ENCODE results near the gene RALB.

RALB gene

DNA sequence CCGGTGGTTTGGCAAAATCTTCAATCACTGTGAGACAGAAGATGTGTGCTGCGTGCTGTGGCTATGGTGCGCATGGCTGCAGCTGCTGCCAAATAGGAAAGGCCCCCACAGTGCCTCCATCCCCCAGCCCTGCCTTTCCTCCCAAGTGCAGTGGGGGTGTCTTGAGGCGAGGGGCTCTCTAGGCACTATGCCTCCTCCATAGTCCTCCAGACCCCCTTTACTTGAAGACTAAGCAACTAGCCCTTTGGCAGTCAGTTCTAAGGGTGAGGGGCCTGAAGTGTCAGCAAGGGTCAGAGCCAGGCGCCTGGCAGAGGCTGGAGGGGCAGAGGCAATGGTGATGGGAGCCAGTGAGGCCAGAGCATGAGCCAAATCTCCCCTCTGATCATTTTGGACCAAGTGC, 15.9 kb upstream of the RALB start:
- Histone ChIP-seq H3K27me3 (ENCODE audit: low read depth, low read length) (no peaks in the 10 kb centered on the region), H3K4me1 (ENCODE audit: control insufficient read depth in 1 of 2, insufficient read depth in 2 of 2, low read length in 2 of 2) (peaks cover 6 to 10% of the 10 kb centered on the region in 2 donors), H3K36me3 (ENCODE audit: control insufficient read depth in 1 of 2, insufficient read depth in 2 of 2, low read length in 2 of 2) (no peaks in the 10 kb centered on the region), H3K27ac (ENCODE audit: low read length) (no peak overlapping the region), H3K4me3 (ENCODE audit: low read depth in 1 of 2, low read length in 2 of 2) (no peak overlapping the region), H3K9me3 (ENCODE audit: control insufficient read depth in 1 of 2, low read length in 2 of 2) (no peaks in the 10 kb centered on the region)

DNA sequence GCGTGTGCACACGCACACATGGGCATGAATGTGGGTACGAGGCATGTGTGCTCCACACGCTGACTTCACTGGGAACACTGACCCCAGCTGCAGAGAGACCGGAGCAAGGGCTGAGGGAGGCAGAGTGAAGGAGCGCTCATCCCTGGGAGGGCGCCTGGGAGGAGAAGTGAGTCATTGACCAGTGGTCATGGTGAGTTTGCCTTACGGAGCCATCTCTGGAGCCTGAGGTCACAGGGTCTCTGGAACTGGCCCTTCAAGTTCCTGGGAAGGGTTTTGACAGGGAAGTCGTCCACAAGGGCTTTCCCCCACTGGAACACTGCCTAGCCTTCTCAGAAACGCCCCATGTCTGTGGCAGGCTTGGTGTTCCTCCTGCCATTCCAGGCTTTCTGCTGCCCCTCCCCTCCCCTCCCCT, 15.2 kb upstream of the RALB start:
- Histone ChIP-seq H3K4me3 (ENCODE audit: low read depth in 1 of 2, low read length in 2 of 2) (no peak overlapping the region), H3K4me1 (ENCODE audit: control insufficient read depth in 1 of 2, insufficient read depth in 2 of 2, low read length in 2 of 2) (peaks cover 6 to 10% of the 10 kb centered on the region in 2 donors), H3K27me3 (ENCODE audit: low read depth, low read length) (no peaks in the 10 kb centered on the region), H3K36me3 (ENCODE audit: control insufficient read depth in 1 of 2, insufficient read depth in 2 of 2, low read length in 2 of 2) (no peaks in the 10 kb centered on the region), H3K9me3 (ENCODE audit: control insufficient read depth in 1 of 2, low read length in 2 of 2) (no peaks in the 10 kb centered on the region), H3K27ac (ENCODE audit: low read length) (no peak overlapping the region)

DNA sequence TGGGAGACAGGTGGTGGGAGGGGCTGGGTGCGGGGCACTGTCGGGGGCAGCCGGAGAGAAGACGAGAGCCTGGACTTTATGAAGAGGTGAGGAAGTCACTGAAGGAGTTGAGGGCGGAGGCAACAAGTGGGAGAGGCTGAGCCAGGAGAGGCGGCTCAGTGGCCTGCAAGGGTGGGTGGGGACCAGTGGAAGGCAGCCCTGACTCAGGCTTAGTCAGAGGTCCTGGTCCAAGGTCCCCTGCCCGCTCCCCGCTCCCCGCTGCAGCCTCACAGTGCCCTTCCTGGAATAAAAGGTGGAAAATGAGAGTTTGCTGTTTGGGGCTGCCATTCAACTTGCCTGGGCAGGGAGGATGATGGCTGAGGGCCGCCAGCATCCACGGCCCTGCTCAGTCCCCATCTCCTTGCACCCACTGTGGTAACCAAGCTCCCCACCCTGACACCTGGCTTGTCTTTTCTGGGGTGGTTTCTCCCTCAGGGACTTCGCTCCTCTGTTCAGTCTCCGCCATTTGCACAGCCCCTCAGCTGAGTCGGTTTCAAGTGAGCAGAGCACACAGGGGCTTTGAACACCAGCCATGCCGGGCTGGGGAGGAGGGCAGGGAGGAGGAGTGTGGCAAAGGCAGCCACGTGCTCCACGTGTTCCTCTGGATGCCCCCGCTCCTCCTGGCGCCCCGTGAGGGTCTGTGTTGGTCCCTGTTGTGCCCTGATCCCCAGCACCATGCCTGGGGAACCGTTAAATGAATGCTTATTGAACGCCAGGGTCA, 13.7 kb upstream of the RALB start:
- Histone ChIP-seq H3K4me1 (ENCODE audit: control insufficient read depth in 1 of 2, insufficient read depth in 2 of 2, low read length in 2 of 2) (peaks cover 0 to 10% of the 10 kb centered on the region in 2 donors), H3K27ac (ENCODE audit: low read length) (peak overlapping the region; percentile 76), H3K9me3 (ENCODE audit: control insufficient read depth in 1 of 2, low read length in 2 of 2) (no peaks in the 10 kb centered on the region), H3K36me3 (ENCODE audit: control insufficient read depth in 1 of 2, insufficient read depth in 2 of 2, low read length in 2 of 2) (no peaks in the 10 kb centered on the region), H3K4me3 (ENCODE audit: low read depth in 1 of 2, low read length in 2 of 2) (no peak overlapping the region), H3K27me3 (ENCODE audit: low read depth, low read length) (no peaks in the 10 kb centered on the region)

DNA sequence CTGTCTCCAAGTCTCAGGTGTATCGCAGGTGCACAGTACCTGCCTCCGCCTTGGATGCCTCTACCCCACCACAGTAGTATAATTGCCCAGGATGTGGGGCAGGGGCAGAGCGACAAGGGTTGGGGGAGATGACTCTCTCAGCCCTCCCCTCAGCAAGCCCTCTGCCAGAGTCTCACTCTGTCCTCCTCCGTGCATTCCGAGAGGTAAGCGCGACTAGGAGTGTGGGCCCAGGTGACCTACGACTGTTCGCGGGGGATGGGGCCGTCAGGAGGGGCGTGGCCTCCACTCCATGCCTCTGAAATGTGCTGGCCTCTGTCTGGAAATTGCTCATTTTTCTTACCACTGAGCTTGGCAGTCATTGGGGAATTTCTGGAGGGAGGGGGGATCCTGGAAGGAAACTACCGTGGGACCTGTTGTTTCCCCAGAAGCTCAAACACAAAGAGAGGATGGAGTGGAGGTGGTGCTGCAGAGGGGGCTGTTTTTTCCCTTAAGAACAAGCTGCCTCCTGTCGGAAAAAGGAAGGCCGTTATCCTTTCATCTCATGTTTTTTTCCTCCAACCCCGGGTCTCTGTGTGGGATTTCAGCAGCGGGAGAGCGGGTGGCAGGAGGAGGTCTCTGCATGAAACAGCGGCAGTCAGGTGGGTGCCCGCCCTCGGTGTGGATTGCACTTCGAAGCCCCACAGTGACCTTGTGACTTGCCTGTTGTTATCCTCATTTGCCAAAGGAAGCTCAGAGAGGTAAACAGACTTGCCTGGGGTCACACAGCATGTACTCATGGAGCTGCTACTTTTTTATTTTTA, 13.0 kb upstream of the RALB start:
- Histone ChIP-seq H3K4me1 (ENCODE audit: control insufficient read depth in 1 of 2, insufficient read depth in 2 of 2, low read length in 2 of 2) (peaks cover 0 to 10% of the 10 kb centered on the region in 2 donors), H3K27me3 (ENCODE audit: low read depth, low read length) (no peaks in the 10 kb centered on the region), H3K36me3 (ENCODE audit: control insufficient read depth in 1 of 2, insufficient read depth in 2 of 2, low read length in 2 of 2) (no peaks in the 10 kb centered on the region), H3K9me3 (ENCODE audit: control insufficient read depth in 1 of 2, low read length in 2 of 2) (no peaks in the 10 kb centered on the region), H3K4me3 (ENCODE audit: low read depth in 1 of 2, low read length in 2 of 2) (no peak overlapping the region), H3K27ac (ENCODE audit: low read length) (peak overlapping the region; percentile 76)

DNA sequence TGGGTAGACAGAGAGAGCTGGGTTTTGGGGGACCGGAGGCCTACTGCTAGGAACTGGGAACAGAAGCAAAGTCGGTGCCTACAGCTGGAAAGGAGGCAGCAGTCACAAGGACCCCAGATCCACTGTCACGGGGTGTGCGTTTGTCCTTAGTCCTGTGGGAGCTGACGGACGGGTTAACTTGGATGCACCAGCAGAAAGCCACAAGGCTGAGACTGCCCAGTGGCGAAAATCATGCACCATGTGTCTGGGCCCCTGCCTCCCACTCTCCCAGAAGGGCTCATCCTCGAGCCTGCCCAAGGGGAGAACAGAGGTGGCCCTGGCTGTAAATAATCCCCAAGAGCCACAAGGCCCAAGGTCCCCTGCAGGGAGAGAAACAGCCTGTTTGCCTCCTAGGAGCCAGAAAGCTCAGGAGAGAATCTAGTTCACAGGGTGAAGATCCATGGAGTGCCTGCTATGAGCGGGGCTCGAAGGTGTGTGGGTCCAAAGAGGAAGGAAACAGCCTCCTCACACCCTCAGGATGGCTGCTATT, 11.7 kb upstream of the RALB start:
- H3K4me3 ChIP-seq (ENCODE audit: low read depth in 1 of 2, low read length in 2 of 2), result no peak overlapping the region
- H3K27me3 ChIP-seq (ENCODE audit: low read depth, low read length), result no peaks in the 10 kb centered on the region
- H3K9me3 ChIP-seq (ENCODE audit: control insufficient read depth in 1 of 2, low read length in 2 of 2), result no peaks in the 10 kb centered on the region
- H3K4me1 ChIP-seq (ENCODE audit: control insufficient read depth in 1 of 2, insufficient read depth in 2 of 2, low read length in 2 of 2), result peaks cover 0 to 10% of the 10 kb centered on the region in 2 donors
- no peaks in the 10 kb centered on the region for H3K36me3 ChIP-seq (ENCODE audit: control insufficient read depth in 1 of 2, insufficient read depth in 2 of 2, low read length in 2 of 2)
- H3K27ac ChIP-seq (ENCODE audit: low read length), result no peak overlapping the region

DNA sequence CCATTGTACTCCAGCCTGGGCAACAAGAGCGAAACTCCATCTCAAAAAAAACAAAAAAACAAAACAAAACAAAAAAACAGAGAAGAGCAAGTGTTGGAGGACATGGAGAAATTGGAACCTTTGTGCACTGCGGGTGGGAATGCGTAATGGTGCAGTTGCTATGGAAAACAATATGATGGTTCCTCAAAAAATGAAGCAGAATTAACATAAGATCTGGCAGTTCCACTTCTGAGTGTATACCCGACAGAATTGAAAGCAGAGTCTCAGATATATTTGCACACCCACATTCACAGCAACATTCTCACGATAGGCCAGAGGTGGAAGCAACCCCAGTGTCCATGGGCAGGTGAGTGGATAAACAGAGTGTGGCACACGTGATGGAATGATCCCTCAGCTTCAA, 11.0 kb upstream of the RALB start:
- Histone ChIP-seq H3K4me3 (ENCODE audit: low read depth in 1 of 2, low read length in 2 of 2) (no peak overlapping the region), H3K27ac (ENCODE audit: low read length) (no peak overlapping the region), H3K27me3 (ENCODE audit: low read depth, low read length) (no peaks in the 10 kb centered on the region), H3K36me3 (ENCODE audit: control insufficient read depth in 1 of 2, insufficient read depth in 2 of 2, low read length in 2 of 2) (no peaks in the 10 kb centered on the region), H3K9me3 (ENCODE audit: control insufficient read depth in 1 of 2, low read length in 2 of 2) (no peaks in the 10 kb centered on the region), H3K4me1 (ENCODE audit: control insufficient read depth in 1 of 2, insufficient read depth in 2 of 2, low read length in 2 of 2) (peaks cover 0 to 10% of the 10 kb centered on the region in 2 donors)

DNA sequence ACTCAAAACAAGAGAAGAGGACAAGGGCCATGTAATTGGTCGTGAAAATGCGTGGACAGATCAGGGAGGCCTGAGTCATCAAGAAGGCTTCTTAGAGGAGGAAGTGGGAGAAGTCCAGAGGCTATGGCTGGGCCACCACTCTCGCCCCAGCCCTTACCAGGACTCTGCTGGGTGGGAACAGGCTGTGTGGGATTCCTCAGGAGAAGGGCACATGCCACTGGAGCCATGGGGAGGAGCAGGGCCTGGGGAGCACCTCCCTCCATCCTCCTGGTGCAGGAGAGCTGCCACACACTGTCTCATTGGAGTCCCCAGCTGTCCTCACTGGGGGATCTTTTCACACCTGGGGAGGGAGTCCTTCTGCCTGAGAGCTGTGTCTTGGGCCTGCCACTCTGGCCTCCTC, 9.4 kb upstream of the RALB start:
- Histone ChIP-seq H3K4me1 (ENCODE audit: control insufficient read depth in 1 of 2, insufficient read depth in 2 of 2, low read length in 2 of 2) (peaks cover 0 to 10% of the 10 kb centered on the region in 2 donors), H3K36me3 (ENCODE audit: control insufficient read depth in 1 of 2, insufficient read depth in 2 of 2, low read length in 2 of 2) (no peaks in the 10 kb centered on the region), H3K4me3 (ENCODE audit: low read depth in 1 of 2, low read length in 2 of 2) (no peak overlapping the region), H3K27me3 (ENCODE audit: low read depth, low read length) (no peaks in the 10 kb centered on the region), H3K9me3 (ENCODE audit: control insufficient read depth in 1 of 2, low read length in 2 of 2) (no peaks in the 10 kb centered on the region), H3K27ac (ENCODE audit: low read length) (no peak overlapping the region)

DNA sequence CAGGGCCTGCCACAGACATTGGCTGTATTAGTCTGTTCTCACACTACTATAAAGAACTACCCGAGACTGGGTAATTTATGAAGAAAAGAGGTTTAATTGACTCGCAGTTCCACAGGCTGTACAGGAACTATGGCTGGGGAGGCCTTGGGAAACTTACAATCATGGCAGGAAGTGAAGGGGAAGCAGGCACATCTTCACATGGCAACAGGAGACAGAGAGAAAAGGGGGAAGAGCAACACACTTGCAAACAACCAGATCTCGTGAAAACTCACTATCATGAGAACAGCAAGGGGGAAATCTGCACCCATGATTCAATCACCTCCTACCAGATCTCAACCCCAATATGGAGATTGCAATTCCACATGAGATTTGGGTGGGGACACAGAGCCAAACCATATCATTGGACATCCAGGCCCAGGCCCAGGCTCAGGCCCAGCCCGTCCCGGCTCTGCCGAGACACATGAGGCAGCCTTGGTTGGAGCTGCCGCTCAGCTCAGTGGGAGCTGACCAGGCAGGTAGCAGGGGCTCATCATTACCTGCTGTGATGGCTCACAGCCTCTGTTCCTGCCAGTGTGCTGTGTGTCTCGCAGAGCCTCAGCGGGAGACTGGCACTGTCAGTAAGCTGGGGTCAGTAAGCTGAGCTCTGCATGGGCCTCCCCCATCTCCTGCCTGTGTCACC, 8.6 kb upstream of the RALB start:
- Histone ChIP-seq H3K27ac (ENCODE audit: low read length) (no peak overlapping the region), H3K4me3 (ENCODE audit: low read depth in 1 of 2, low read length in 2 of 2) (no peak overlapping the region), H3K4me1 (ENCODE audit: control insufficient read depth in 1 of 2, insufficient read depth in 2 of 2, low read length in 2 of 2) (peaks cover 0 to 9% of the 10 kb centered on the region in 2 donors), H3K36me3 (ENCODE audit: control insufficient read depth in 1 of 2, insufficient read depth in 2 of 2, low read length in 2 of 2) (no peaks in the 10 kb centered on the region), H3K9me3 (ENCODE audit: control insufficient read depth in 1 of 2, low read length in 2 of 2) (no peaks in the 10 kb centered on the region), H3K27me3 (ENCODE audit: low read depth, low read length) (no peaks in the 10 kb centered on the region)

DNA sequence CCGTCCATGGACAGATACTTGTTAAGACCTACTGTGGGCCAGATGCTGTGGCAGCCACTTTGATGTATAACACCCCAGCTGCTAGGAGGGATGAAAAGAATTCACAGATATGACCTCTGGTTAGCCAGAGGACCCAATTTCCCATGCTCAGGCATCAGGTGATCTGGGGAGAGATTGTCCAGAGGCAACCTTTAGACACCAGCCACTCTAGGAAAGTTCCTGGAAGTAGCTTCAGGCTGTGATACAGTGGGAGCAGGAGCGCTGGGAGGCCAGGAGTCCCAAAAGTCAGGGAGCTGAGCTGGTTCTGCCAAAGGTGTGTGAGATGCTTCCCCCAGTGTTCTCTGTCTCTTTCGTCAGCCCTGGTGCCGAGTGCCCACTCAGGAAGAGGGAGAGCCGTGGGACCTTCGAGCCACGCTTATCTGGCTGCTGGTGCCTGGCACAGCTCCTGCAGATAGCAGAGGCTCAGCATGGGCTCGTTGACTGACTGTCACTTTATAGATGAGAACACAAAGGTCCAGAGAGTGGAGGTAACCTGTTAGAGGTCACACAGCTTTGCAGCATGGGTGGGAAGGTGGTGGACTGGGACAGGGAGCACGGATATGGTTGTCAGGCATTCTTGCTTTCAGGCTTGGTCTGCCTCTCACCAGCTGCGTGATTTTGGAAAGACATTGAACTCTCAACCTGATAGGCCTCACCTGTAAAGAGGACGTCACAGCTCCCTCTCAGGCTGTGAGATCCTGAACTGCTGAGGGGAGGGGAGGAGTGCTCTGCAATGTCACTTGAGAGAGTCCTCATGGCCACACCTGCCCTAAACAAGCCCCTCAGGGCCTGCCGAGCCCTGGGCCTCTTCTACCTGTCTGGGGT, 7.8 kb upstream of the RALB start:
- H3K4me1 ChIP-seq (ENCODE audit: control insufficient read depth in 1 of 2, insufficient read depth in 2 of 2, low read length in 2 of 2), result peaks cover 0 to under 1% of the 10 kb centered on the region in 2 donors
- peak overlapping the region; percentile 53 for H3K27ac ChIP-seq (ENCODE audit: low read length)
- H3K4me3 ChIP-seq (ENCODE audit: low read depth in 1 of 2, low read length in 2 of 2), result no peak overlapping the region
- no peaks in the 10 kb centered on the region for H3K9me3 ChIP-seq (ENCODE audit: control insufficient read depth in 1 of 2, low read length in 2 of 2)
- no peaks in the 10 kb centered on the region for H3K36me3 ChIP-seq (ENCODE audit: control insufficient read depth in 1 of 2, insufficient read depth in 2 of 2, low read length in 2 of 2)
- H3K27me3 ChIP-seq (ENCODE audit: low read depth, low read length), result no peaks in the 10 kb centered on the region

DNA sequence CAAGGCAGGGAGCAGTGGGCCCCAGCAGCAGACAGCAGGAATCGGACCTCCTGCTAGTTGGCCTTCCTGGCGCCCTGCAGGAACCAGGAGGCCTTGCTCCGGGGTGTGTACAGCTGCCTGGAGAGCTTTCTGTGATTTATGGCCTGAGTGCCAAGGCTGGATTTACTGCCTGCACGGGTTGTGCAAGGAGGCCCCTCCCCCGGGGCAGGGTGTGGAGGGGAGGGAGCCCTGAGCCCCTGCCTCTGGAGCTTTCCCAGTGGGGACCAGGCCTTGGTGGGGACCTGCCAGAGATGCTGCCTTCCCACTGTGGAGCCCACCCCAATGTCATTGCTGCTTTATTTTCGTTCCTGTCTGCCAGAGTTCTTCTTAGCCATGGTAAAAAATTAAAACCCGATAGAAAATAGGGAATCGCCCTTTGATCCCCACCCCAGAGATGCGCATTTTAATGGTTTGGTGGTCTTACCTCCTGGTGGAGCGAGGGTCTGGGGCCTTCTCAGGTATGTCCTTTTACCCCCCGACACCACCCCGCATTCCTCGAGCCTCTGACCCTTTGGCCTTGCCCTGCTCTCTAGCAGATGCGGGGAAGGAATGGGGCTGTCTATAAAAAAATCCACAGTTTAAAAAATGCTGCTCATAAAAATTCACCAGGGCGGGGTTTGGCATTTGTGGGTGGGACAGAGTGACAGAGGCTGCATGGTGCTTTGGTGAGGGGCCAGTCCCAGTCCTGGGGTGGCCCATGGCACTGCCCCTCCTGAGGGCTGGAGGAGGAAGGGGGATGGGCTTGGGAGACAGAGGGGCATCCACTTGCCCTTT, 6.9 kb upstream of the RALB start:
- H3K36me3 ChIP-seq (ENCODE audit: control insufficient read depth in 1 of 2, insufficient read depth in 2 of 2, low read length in 2 of 2), result no peaks in the 10 kb centered on the region
- peak overlapping the region; percentile 53 for H3K27ac ChIP-seq (ENCODE audit: low read length)

More for the DNA sequence above, 6.9 kb upstream of the RALB start:
- Histone ChIP-seq H3K9me3 (ENCODE audit: control insufficient read depth in 1 of 2, low read length in 2 of 2) (no peaks in the 10 kb centered on the region), H3K4me1 (ENCODE audit: control insufficient read depth in 1 of 2, insufficient read depth in 2 of 2, low read length in 2 of 2) (no peaks in the 10 kb centered on the region), H3K27me3 (ENCODE audit: low read depth, low read length) (no peaks in the 10 kb centered on the region), H3K4me3 (ENCODE audit: low read depth in 1 of 2, low read length in 2 of 2) (no peak overlapping the region)
